OCI-LY1 (cell line): ENCODE measurements around the gene GNA12.

Source experiments
- EZH2 ChIP-seq: fragments of 200-600 bp; sonication (generic), shearing (Covaris generic); IDR thresholded peaks from 2 replicates; pipeline ENCODE4 v1.8.0; 2017; ENCODE audit warnings: borderline replicate concordance, mixed run types, mild to moderate bottlenecking, antibody characterized with exemption, low read length, moderate library complexity, mixed read lengths
- TF ChIP-seq, protein P1 (sequence below): fragments of 200-600 bp; sonication (generic), shearing (Covaris generic); IDR thresholded peaks from 2 replicates; pipeline ENCODE4 v1.5.1; 2017; ENCODE audit warnings: mild to moderate bottlenecking, antibody characterized with exemption, low read length, moderate library complexity, mixed read lengths

DNA sequence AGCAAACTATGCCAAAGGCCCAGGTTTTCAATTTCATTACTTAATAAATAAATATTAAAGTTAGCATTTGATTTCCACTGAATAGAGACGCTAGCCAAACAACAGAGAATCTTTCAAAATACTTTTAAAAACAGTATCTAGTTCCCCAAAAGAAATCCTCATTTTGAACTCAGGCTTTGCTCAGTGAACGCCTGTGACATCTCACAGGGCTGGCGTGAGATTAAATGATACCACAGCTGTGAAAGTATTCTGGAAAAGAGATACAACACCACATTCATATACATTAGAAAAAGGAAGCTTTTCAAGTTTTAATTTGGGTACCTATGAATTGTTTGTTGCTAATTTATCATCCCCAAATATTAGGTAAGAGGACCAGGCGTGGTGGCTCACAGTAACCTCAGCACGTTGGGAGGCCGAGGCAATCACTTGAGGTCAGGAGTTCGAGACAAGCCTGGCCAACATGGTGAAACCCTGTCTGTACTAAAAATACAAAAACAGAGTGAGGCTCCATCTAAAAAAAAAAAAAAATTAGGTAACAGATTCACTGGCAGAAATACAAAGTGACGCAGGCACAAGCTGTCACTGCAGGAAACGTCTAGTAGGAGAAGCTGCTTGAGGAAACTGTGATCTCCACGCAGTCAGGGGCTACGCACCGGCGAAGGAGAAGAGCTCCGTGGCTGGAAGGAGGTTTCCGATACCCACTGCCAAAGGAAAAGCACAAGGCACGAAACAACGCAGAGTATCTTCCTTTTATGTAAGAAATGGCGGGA lies 106.2 kb downstream of the GNA12 start:
- TF ChIP-seq, protein P1, sequence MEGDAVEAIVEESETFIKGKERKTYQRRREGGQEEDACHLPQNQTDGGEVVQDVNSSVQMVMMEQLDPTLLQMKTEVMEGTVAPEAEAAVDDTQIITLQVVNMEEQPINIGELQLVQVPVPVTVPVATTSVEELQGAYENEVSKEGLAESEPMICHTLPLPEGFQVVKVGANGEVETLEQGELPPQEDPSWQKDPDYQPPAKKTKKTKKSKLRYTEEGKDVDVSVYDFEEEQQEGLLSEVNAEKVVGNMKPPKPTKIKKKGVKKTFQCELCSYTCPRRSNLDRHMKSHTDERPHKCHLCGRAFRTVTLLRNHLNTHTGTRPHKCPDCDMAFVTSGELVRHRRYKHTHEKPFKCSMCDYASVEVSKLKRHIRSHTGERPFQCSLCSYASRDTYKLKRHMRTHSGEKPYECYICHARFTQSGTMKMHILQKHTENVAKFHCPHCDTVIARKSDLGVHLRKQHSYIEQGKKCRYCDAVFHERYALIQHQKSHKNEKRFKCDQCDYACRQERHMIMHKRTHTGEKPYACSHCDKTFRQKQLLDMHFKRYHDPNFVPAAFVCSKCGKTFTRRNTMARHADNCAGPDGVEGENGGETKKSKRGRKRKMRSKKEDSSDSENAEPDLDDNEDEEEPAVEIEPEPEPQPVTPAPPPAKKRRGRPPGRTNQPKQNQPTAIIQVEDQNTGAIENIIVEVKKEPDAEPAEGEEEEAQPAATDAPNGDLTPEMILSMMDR, result no peak
- no peak for TF ChIP-seq EZH2
